Gastrocnemius medialis (tissue), 4 donors: Measurements from ENCODE around the gene TMPO. TPM values are rescaled to one million over a fixed set of nuclear protein-coding genes. Genes with fewer than 3 reads are reported as not detected.
"Not testable (repeated sequence)": the region's sequence is repeated elsewhere in the genome, so short reads cannot be mapped to it uniquely, and the experiment has no call there.

Source experiments
- ATAC-seq, 2 donors: fragments of 150-250 bp; one replicate each; pipeline ENCODE4 v1.9.1; 2016
- DNase-seq, 2 donors: peaks; one replicate each; pipeline ENCODE4 v3.0.0-alpha.2; 2019
- H3K27ac ChIP-seq, 4 donors: fragments of 200-600 bp; sonication (generic); 1 replicate in 1 of 4; 2 replicates in 3 of 4; pipeline ENCODE4 v1.5.1; 2016 to 2018; ENCODE audit warnings: mild to moderate bottlenecking in 2 of 4, moderate library complexity in 1 of 4
- H3K27me3 ChIP-seq, 3 donors: fragments of 200-600 bp; sonication (generic) in 2 of 3; 1 replicate in 1 of 3; 2 replicates in 2 of 3; pipeline versions ENCODE4 v1.5.1 to v1.6.0; 2016 to 2019; ENCODE audit warnings: mild to moderate bottlenecking in 1 of 3, moderate library complexity in 1 of 3
- H3K36me3 ChIP-seq, 2 donors: fragments of 200-600 bp; sonication (generic) in 1 of 2; one replicate each; pipeline ENCODE4 v1.5.1; 2017 to 2018
- H3K4me1 ChIP-seq, 2 donors: fragments of 200-600 bp; sonication (generic) in 1 of 2; one replicate each; pipeline ENCODE4 v1.5.1; 2016 to 2017; ENCODE audit warnings: mild to moderate bottlenecking in 2 of 2
- H3K4me3 ChIP-seq, 4 donors: fragments of 200-600 bp; sonication (generic) in 3 of 4; 1 replicate in 1 of 4; 2 replicates in 3 of 4; pipeline ENCODE4 v1.5.1; 2016 to 2019; ENCODE audit warnings: mild to moderate bottlenecking in 2 of 4
- H3K9me3 ChIP-seq, 3 donors: fragments of 200-600 bp; sonication (generic) in 2 of 3; 1 replicate in 1 of 3; 2 replicates in 2 of 3; pipeline ENCODE4 v1.5.1; 2016 to 2019
- POLR2A ChIP-seq, 2 donors: fragments of 450-650 bp; IDR thresholded peaks; one replicate each; pipeline ENCODE4 v1.6.1; 2017; ENCODE audit warnings: antibody characterized with exemption in 2 of 2, mild to moderate bottlenecking in 2 of 2, moderate library complexity in 2 of 2
- in situ Hi-C, 4 donors: fragments of 200-750 bp; cut with MboI; loops; one replicate each; pipeline versions ENCODE4 v1.15.0 to v1.8.0; 2017; ENCODE audit warnings: low sequenced_read_pairs in 4 of 4
- intact Hi-C: fragments of 100-400 bp; cut with DNase I; formaldehyde crosslinking; loops from one replicate; pipeline ENCODE4 v1.15.1; 2023; ENCODE audit warnings: low total_unique reads
- total RNA-seq, 4 donors: library from RNA; depleted of rRNA; stranded (reverse); fragments of >200 nt; gene quantifications; one replicate each; pipeline versions ENCODE4 v1.1.0 to v1.2.3, GENCODE V29; 2016
- TF ChIP-seq, protein P1 (sequence below), 5 experiments: fragments of 450-650 bp in 3 of 5; fragments of 200-600 bp in 2 of 5; sonication (generic) in 2 of 5; IDR thresholded peaks in 4 of 5; conservative IDR thresholded peaks in 1 of 5; 1 replicate in 4 of 5; 2 replicates in 1 of 5; pipeline ENCODE4 v1.5.1; 2016 to 2019; ENCODE audit warnings: antibody characterized with exemption in 5 of 5, mild to moderate bottlenecking in 3 of 5, moderate library complexity in 3 of 5

TMPO gene
- total RNA-seq, 4 donors from 2014 or later, result 12.2 to 16.5 (median 14.2) TPM

DNA sequence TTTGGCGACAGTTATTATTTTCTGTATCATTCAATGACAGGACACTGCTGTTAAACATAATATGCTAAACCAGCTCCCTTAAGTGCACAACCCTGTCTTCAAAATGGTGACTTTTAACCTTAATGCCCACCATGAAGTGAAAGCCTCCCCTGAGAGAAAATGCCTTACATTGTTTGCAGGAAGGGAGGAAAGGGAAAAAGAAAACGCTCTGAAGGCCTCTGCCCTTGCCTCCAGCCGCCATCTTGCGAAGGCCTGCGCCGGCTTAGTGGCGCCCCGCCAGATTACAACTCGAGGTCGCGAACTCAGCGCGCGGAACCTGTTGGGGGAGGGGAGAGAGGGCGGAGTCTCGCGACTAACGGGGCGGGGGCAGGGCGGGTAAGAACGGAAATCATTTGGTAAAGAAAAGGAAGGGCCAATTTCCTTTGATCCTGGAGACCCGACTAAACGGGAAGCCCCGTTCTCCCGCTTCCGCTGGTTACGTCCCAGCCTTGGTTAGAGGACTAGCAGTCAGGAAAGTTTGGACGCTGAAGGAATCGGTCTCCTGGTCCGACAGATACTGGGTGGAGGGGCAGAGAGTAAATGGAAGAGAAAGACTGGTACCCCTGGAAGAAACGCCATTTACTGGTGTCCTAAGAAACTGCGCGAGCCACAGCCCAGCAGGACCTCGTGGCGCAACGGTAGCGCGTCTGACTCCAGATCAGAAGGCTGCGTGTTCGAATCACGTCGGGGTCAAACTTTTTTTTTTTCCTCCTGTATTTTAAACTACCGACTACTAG lies 11.6 kb upstream of the TMPO start:
- peak; percentile 91 to 92 for ATAC-seq
- H3K4me1 ChIP-seq, result no peaks in the 10 kb centered on the region
- H3K27ac ChIP-seq, result peak overlapping the region; percentile 87 to 96 (median 92)
- DNase-seq, result peak; percentile 88 to 92
- no peaks in the 10 kb centered on the region for H3K36me3 ChIP-seq
- intact Hi-C loops (loop anchor here (1.0 to 5.0 kb wide), 4 partner anchors 12 to 141 kb away; partner anchors contain the start of genes APAF1, IKBIP, SLC25A3 and TMPO), in situ Hi-C loops (no loop called here)
- peak overlapping the region; percentile 57 to 70 (median 68) for H3K4me3 ChIP-seq
- no peaks in the 10 kb centered on the region for H3K27me3 ChIP-seq
- TF ChIP-seq, protein P1, sequence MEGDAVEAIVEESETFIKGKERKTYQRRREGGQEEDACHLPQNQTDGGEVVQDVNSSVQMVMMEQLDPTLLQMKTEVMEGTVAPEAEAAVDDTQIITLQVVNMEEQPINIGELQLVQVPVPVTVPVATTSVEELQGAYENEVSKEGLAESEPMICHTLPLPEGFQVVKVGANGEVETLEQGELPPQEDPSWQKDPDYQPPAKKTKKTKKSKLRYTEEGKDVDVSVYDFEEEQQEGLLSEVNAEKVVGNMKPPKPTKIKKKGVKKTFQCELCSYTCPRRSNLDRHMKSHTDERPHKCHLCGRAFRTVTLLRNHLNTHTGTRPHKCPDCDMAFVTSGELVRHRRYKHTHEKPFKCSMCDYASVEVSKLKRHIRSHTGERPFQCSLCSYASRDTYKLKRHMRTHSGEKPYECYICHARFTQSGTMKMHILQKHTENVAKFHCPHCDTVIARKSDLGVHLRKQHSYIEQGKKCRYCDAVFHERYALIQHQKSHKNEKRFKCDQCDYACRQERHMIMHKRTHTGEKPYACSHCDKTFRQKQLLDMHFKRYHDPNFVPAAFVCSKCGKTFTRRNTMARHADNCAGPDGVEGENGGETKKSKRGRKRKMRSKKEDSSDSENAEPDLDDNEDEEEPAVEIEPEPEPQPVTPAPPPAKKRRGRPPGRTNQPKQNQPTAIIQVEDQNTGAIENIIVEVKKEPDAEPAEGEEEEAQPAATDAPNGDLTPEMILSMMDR (IDR thresholded peaks at IDR 0.05 in 4 of 5, conservative IDR thresholded peaks at IDR 0.05 in 1 of 5), result no peak
- TF ChIP-seq POLR2A (IDR thresholded peaks at IDR 0.05), result peak; percentile 24 to 45
- no peaks in the 10 kb centered on the region for H3K9me3 ChIP-seq

DNA sequence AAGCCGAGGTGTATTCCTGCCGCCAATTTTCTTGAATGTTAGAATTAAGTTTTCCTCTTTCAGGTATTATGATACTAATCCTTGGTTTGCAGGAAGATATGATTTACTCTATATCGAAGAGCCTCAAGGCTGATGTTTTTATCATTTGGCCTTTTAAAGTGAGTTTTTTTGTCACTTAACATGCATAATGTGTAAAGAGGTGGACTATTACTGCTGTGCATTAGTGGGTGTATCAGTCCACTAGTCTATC lies 11.1 kb upstream of the TMPO start:
- no peaks in the 10 kb centered on the region for H3K27me3 ChIP-seq
- DNase-seq (no peak), ATAC-seq (no peak)
- H3K4me1 ChIP-seq, result no peaks in the 10 kb centered on the region
- intact Hi-C loops, result loop anchor here (5.0 kb wide), 1 partner anchor 88 kb away; the partner anchor contains the start of gene SLC25A3
- H3K4me3 ChIP-seq, result peak overlapping the region; percentile 57 to 70 (median 68)
- no peaks in the 10 kb centered on the region for H3K36me3 ChIP-seq
- no peaks in the 10 kb centered on the region for H3K9me3 ChIP-seq
- TF ChIP-seq, protein P1 (IDR thresholded peaks at IDR 0.05 in 4 of 5, conservative IDR thresholded peaks at IDR 0.05 in 1 of 5), result no peak
- no peak for TF ChIP-seq POLR2A (IDR thresholded peaks at IDR 0.05)
- in situ Hi-C loops, result no loop called here
- H3K27ac ChIP-seq, result peak overlapping the region; percentile 87 to 96 (median 92)

DNA sequence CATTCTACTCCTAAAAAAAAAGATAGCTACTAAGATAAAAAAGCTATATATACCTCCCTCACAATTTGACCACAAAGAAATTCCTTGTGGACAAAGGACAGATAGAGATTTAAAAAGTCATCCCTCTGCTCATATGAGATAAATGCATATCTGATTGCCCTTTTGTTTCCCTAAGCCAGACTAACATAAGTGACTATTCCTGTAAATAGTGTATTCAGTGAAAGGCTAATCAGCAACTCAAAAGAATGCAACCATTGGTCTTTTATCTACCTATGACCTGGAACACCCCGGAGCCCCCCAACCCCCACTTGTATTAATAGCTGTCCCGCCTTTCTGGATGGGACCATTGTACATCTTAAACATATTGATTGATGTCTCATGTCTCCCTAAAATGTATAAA lies 6.3 kb upstream of the TMPO start:
- no peak for TF ChIP-seq POLR2A (IDR thresholded peaks at IDR 0.05)
- TF ChIP-seq, protein P1 (IDR thresholded peaks at IDR 0.05 in 4 of 5, conservative IDR thresholded peaks at IDR 0.05 in 1 of 5), result no peak
- intact Hi-C loops (no loop called here), in situ Hi-C loops (no loop called here)
- ATAC-seq (no peak), DNase-seq (no peak)
- no peak overlapping the region for H3K27ac ChIP-seq
- H3K4me3 ChIP-seq, result no peak overlapping the region
- no peaks in the 10 kb centered on the region for H3K27me3 ChIP-seq
- H3K9me3 ChIP-seq, result no peaks in the 10 kb centered on the region
- peaks cover 4% of the 10 kb centered on the region in 2 donors for H3K4me1 ChIP-seq
- no peaks in the 10 kb centered on the region for H3K36me3 ChIP-seq

DNA sequence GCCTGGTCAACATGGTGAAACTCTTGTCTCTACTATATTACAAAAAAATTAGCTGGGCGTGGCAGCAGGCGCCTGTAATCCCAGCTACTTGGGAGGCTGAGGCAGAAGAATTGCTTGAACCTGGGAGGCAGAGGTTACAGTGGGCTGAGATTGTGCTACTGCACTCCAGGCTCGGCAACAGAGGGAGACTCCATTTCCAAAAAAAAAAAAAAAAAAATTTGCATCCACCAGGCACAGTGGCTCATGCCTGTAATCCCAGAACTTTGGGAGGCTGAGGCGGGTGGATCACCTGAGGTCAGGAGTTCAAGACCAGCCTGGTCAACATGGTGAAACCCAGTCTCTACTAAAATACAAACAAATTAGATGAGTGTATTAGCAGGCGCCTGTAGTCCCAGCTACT lies 3.6 kb upstream of the TMPO start:
- in situ Hi-C loops, result loop anchor here in 1 of 4 donors (10.0 kb wide), 1 partner anchor 83 kb away; the partner anchor contains the start of gene SLC25A3
- ATAC-seq, H3K4me3 ChIP-seq, intact Hi-C loops, H3K27ac ChIP-seq, H3K36me3 ChIP-seq, H3K9me3 ChIP-seq, DNase-seq, H3K27me3 ChIP-seq: not testable (repeated sequence)
- peaks cover 13 to 14% of the 10 kb centered on the region in 2 donors for H3K4me1 ChIP-seq

DNA sequence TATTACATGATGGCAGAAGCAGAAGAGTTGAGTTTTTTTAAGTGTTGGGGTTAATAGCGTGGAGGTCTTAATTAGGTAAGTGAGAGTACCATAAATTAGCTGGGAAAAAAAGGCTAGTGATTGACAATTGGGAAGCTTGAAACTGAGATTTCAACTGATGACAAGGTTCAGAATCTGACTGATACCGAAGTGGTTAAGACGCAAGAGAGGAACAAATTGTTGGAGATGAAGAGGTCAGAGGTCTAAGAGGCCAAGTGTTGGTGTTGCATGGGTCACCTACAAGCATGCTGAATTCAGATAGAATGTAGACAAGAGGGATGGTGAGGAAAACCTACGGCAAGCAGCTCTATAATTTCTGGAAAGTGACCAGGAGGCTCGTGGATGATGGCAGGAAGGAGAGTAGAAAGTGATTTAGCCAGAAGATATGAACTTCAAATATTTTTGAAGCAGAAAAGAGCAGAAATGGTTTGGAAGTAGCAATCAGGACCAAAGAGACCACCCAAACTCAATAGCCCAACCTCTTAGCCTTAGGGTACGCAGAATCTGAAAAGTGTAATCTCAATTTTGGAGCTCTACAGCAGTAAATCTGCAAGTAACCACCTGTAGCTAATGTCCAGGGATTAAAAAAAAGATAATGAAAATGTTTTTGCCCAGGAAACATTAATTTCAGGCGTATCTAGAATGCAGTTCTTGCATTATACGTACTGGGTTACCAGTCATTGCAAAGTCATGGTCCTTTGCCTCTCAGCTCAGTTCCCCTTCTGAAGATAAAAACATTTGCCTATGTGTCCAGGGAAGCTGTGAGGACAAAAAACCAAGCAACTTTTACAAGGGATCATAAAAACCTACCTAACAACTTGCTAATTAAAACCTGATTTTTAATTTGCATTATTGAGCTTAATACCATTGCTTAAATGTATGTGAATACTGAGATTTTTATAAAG lies 1.7 kb upstream of the TMPO start:
- H3K27ac ChIP-seq, result peak overlapping the region; percentile 86 to 95 (median 93)
- TF ChIP-seq POLR2A (IDR thresholded peaks at IDR 0.05), result no peak
- TF ChIP-seq, protein P1 (IDR thresholded peaks at IDR 0.05 in 4 of 5, conservative IDR thresholded peaks at IDR 0.05 in 1 of 5), result no peak
- intact Hi-C loops, result no loop called here
- H3K4me1 ChIP-seq, result peaks cover 23 to 24% of the 10 kb centered on the region in 2 donors
- DNase-seq, result no peak
- in situ Hi-C loops, result loop anchor here in 1 of 4 donors (10.0 kb wide), 1 partner anchor 81 kb away; the partner anchor contains the start of gene SLC25A3
- no peak for ATAC-seq
- H3K27me3 ChIP-seq, result no peaks in the 10 kb centered on the region
- peak overlapping the region in 2 of 4 donors; percentile 88 to 90 for H3K4me3 ChIP-seq
- no peaks in the 10 kb centered on the region for H3K9me3 ChIP-seq
- H3K36me3 ChIP-seq, result no peaks in the 10 kb centered on the region
